ENCODE data around the gene DEK.
"Not testable (repeated sequence)": the region's sequence is repeated elsewhere in the genome, so short reads cannot be mapped to it uniquely, and the experiment has no call there.

DEK gene

DNA sequence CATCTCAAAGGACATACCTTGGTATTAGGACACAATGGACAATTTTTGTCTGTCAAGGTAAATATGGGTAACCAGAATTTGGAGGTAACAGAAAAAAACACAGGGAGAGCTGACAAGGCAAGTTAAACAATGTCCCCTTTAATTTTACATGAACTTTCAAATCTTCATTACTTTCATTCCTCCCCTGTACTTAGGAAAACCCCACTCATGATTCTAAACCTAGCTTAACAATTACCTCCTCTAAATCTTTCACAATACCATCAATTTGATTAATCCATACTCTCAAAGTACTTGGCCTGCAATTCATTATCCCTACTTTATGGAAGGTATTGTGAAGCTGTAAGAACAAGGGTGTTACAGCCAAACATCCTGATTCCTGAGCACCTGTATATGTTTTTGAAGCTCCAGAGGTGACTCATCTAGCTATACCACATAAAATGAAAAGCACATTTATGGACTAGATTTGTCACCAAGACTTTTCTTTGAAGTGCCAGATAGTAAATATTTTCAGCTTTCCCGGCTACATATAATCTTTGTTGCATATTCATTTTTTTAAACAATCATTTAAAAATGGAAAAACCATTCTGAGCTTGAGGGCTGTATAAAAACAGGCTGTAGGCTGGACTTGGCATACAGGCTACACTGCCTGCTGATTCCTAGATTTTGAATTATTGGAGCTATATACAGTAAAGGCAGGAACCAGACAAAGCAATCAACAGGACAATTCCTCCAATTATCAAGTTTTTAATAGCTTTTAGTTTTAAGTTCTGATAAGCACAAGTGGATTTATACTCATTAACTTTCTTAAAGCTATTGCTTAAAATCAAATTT, 22.9 kb downstream of the DEK start:
- Histone ChIP-seq H3K36me3 (ENCODE audit: control insufficient read depth in 5 of 5, insufficient read depth in 5 of 5, low read length in 5 of 5) (peaks cover 22 to 51% (median 33%) of the 10 kb centered on the region in 5 donors), H3K9ac (ENCODE audit: low read length in 5 of 5) (no peak overlapping the region), H3K9me3 (ENCODE audit: control insufficient read depth in 5 of 5, low read length in 5 of 5) (no peaks in the 10 kb centered on the region), H3K4me3 (ENCODE audit: low read depth in 1 of 5, low read length in 5 of 5) (no peak overlapping the region), H3K27me3 (ENCODE audit: control insufficient read depth in 5 of 5, insufficient read depth in 4 of 5, low read length in 5 of 5) (no peaks in the 10 kb centered on the region), H3K4me1 (ENCODE audit: control insufficient read depth in 5 of 5, insufficient read depth in 5 of 5, low read length in 5 of 5) (no peaks in the 10 kb centered on the region), H3K27ac (ENCODE audit: low read depth, low read length) (no peak overlapping the region)

DNA sequence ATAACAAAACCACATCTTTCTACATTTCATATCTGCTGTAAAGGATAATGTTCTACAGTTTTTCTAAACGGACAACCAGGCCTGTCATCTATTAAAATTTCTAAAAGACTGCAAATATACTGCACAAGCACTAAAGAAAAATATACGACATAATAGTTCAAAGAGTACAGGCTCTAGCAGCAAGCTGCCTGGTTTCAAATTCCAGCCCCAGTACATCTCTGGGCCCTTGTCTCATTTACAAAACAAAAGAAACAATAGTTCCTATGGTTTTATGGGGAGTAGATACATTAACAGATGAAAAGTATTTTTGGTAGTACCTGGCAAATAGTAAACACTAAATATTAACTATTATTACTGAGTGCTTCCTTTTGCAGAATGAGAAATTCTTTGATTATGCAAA, 24.1 kb downstream of the DEK start:
- H3K9me3 ChIP-seq (ENCODE audit: control insufficient read depth in 5 of 5, low read length in 5 of 5), result no peaks in the 10 kb centered on the region
- H3K36me3 ChIP-seq (ENCODE audit: control insufficient read depth in 5 of 5, insufficient read depth in 5 of 5, low read length in 5 of 5), result peaks cover 32 to 54% (median 38%) of the 10 kb centered on the region in 5 donors
- no peak overlapping the region for H3K27ac ChIP-seq (ENCODE audit: low read depth, low read length)
- no peak overlapping the region for H3K9ac ChIP-seq (ENCODE audit: low read length in 5 of 5)
- H3K27me3 ChIP-seq (ENCODE audit: control insufficient read depth in 5 of 5, insufficient read depth in 4 of 5, low read length in 5 of 5), result no peaks in the 10 kb centered on the region
- H3K4me1 ChIP-seq (ENCODE audit: control insufficient read depth in 5 of 5, insufficient read depth in 5 of 5, low read length in 5 of 5), result no peaks in the 10 kb centered on the region
- no peak overlapping the region for H3K4me3 ChIP-seq (ENCODE audit: low read depth in 1 of 5, low read length in 5 of 5)

DNA sequence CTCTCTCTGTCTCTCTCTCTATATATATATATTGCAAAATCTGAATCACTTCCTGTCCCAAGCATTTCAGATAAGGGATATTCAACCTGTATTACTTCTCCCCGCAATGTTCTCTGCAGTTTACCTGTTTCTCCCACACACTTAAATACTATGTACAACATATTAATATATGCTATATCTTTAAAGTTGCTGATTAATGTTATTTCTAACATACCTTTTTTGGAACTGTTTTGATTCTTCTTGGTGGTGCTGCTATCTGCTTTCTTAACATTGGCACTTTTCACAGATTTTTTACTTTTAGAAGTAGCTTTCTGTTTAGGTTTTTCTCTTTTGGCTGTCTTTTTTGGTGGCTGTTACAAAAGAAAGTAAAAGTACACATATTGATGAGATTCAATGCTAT, 27.2 kb downstream of the DEK start:
- Histone ChIP-seq H3K27ac (ENCODE audit: low read depth, low read length) (no peak overlapping the region), H3K9ac (ENCODE audit: low read length in 5 of 5) (no peak overlapping the region), H3K36me3 (ENCODE audit: control insufficient read depth in 5 of 5, insufficient read depth in 5 of 5, low read length in 5 of 5) (peaks cover 19 to 43% (median 31%) of the 10 kb centered on the region in 5 donors), H3K27me3 (ENCODE audit: control insufficient read depth in 5 of 5, insufficient read depth in 4 of 5, low read length in 5 of 5) (no peaks in the 10 kb centered on the region), H3K4me3 (ENCODE audit: low read depth in 1 of 5, low read length in 5 of 5) (no peak overlapping the region), H3K4me1 (ENCODE audit: control insufficient read depth in 5 of 5, insufficient read depth in 5 of 5, low read length in 5 of 5) (no peaks in the 10 kb centered on the region), H3K9me3 (ENCODE audit: control insufficient read depth in 5 of 5, low read length in 5 of 5) (peaks cover 0 to 5% (median 0%) of the 10 kb centered on the region in 5 donors)

DNA sequence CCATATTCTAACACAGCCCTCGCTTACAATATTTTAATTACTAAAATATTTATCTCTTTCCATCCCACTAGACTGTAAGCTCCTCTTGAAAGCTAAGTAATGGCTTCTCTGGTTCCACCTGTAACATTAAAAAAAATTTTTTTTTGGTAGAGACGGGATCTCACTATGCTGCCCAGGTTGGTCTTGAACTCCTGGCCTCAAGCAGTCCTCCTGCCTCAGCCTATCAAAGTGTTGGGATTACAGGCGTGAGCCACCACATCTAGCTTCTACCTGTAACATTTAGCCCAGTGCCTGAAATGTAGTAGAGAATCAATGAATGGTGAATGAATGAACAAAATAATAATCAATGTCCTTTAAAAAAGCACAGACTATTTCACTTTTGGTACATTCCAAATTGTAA, 28.8 kb downstream of the DEK start:
- Histone ChIP-seq H3K27me3 (ENCODE audit: control insufficient read depth in 5 of 5, insufficient read depth in 4 of 5, low read length in 5 of 5) (no peaks in the 10 kb centered on the region), H3K9me3 (ENCODE audit: control insufficient read depth in 5 of 5, low read length in 5 of 5) (peaks cover 0 to 5% (median 3%) of the 10 kb centered on the region in 5 donors), H3K36me3 (ENCODE audit: control insufficient read depth in 5 of 5, insufficient read depth in 5 of 5, low read length in 5 of 5) (peaks cover 19 to 37% (median 30%) of the 10 kb centered on the region in 5 donors), H3K4me3 (ENCODE audit: low read depth in 1 of 5, low read length in 5 of 5) (no peak overlapping the region), H3K27ac (ENCODE audit: low read depth, low read length) (no peak overlapping the region), H3K4me1 (ENCODE audit: control insufficient read depth in 5 of 5, insufficient read depth in 5 of 5, low read length in 5 of 5) (no peaks in the 10 kb centered on the region), H3K9ac (ENCODE audit: low read length in 5 of 5) (no peak overlapping the region)

DNA sequence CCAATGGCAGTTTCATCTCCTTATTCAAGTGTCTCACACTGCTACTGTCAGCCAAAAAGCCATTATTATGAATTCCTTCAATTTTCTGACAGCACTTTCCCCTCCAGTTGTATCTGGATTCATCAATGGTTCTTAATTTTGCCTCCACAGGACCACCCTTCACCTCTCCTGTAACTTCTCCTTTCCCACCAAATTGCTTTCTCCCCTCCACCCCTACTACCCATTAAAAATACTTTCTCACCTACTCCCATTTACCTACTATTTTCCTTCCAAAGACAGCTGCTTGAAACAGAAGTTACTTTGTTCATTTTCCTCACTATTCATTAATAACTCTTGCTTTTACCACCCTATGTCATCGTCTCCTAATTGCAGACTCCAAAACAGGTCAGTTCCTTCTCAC, 29.8 kb downstream of the DEK start:
- Histone ChIP-seq H3K9me3 (ENCODE audit: control insufficient read depth in 5 of 5, low read length in 5 of 5) (peaks cover 0 to 5% (median 3%) of the 10 kb centered on the region in 5 donors), H3K4me1 (ENCODE audit: control insufficient read depth in 5 of 5, insufficient read depth in 5 of 5, low read length in 5 of 5) (no peaks in the 10 kb centered on the region), H3K27me3 (ENCODE audit: control insufficient read depth in 5 of 5, insufficient read depth in 4 of 5, low read length in 5 of 5) (no peaks in the 10 kb centered on the region), H3K9ac (ENCODE audit: low read length in 5 of 5) (no peak overlapping the region), H3K36me3 (ENCODE audit: control insufficient read depth in 5 of 5, insufficient read depth in 5 of 5, low read length in 5 of 5) (peaks cover 19 to 37% (median 30%) of the 10 kb centered on the region in 5 donors), H3K4me3 (ENCODE audit: low read depth in 1 of 5, low read length in 5 of 5) (no peak overlapping the region), H3K27ac (ENCODE audit: low read depth, low read length) (no peak overlapping the region)

DNA sequence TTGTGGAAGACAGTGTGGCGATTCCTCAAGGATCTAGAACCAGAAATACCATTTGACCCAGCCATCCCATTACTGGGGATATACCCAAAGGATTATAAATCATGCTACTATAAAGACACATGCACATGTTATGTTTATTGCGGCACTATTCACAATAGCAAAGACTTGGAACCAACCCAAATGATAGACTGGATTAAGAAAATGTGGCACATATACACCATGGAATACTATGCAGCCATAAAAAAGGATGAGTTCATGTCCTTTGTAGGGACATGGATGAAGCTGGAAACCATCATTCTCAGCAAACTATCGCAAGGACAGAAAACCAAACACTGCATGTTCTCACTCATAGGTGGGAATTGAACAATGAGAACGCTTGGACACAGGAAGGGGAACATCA, 30.6 kb downstream of the DEK start:
- H3K9me3 ChIP-seq (ENCODE audit: control insufficient read depth in 5 of 5, low read length in 5 of 5); H3K9ac ChIP-seq (ENCODE audit: low read length in 5 of 5); H3K27me3 ChIP-seq (ENCODE audit: control insufficient read depth in 5 of 5, insufficient read depth in 4 of 5, low read length in 5 of 5); H3K4me3 ChIP-seq (ENCODE audit: low read depth in 1 of 5, low read length in 5 of 5); H3K27ac ChIP-seq (ENCODE audit: low read depth, low read length); H3K4me1 ChIP-seq (ENCODE audit: control insufficient read depth in 5 of 5, insufficient read depth in 5 of 5, low read length in 5 of 5): not testable (repeated sequence)
- peaks cover 20 to 39% (median 30%) of the 10 kb centered on the region in 5 donors for H3K36me3 ChIP-seq (ENCODE audit: control insufficient read depth in 5 of 5, insufficient read depth in 5 of 5, low read length in 5 of 5)

DNA sequence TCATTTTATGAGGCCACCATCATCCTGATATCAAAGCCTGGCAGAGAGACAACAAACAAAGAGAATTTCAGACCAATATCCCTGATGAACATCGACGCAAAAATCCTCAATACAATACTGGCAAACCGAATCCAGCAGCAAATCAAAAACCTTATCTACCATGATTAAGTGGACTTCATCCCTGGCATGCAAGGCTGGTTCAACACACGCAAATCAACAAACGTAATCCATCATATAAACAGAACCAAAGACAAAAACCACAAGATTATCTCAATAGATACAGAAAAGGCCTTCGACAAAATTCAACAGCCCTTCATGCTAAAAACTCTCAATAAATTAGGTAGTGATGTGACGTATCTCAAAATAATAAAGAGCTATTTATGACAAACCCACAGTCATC, 32.5 kb downstream of the DEK start:
- H3K27ac ChIP-seq (ENCODE audit: low read depth, low read length); H3K27me3 ChIP-seq (ENCODE audit: control insufficient read depth in 5 of 5, insufficient read depth in 4 of 5, low read length in 5 of 5); H3K4me1 ChIP-seq (ENCODE audit: control insufficient read depth in 5 of 5, insufficient read depth in 5 of 5, low read length in 5 of 5); H3K9ac ChIP-seq (ENCODE audit: low read length in 5 of 5); H3K4me3 ChIP-seq (ENCODE audit: low read depth in 1 of 5, low read length in 5 of 5): not testable (repeated sequence)
- peaks cover 0 to 12% (median 9%) of the 10 kb centered on the region in 5 donors for H3K9me3 ChIP-seq (ENCODE audit: control insufficient read depth in 5 of 5, low read length in 5 of 5)
- H3K36me3 ChIP-seq (ENCODE audit: control insufficient read depth in 5 of 5, insufficient read depth in 5 of 5, low read length in 5 of 5), result peaks cover 25 to 42% (median 31%) of the 10 kb centered on the region in 5 donors

DNA sequence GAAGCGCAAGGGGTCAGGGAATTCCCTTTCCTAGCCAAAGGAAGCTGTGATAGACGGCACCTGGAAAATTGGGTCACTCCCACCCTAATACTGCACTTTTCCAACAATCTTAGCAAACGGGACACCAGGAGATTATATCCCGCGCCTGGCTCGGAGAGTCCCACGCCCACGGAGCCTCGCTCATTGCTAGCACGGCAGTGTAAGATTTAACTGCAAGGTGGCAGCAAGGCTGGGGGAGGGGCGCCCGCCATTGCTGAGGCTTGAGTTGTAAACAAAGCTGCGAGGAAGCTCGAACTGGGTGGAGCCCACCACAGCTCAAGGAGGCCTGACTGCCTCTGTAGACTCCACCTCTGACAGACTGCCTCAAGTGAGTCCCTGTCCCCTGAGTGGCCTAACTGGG, 35.7 kb downstream of the DEK start:
- not testable (repeated sequence) for H3K4me1 ChIP-seq (ENCODE audit: control insufficient read depth in 5 of 5, insufficient read depth in 5 of 5, low read length in 5 of 5); H3K4me3 ChIP-seq (ENCODE audit: low read depth in 1 of 5, low read length in 5 of 5); H3K27ac ChIP-seq (ENCODE audit: low read depth, low read length); H3K27me3 ChIP-seq (ENCODE audit: control insufficient read depth in 5 of 5, insufficient read depth in 4 of 5, low read length in 5 of 5); H3K9ac ChIP-seq (ENCODE audit: low read length in 5 of 5)
- Histone ChIP-seq H3K36me3 (ENCODE audit: control insufficient read depth in 5 of 5, insufficient read depth in 5 of 5, low read length in 5 of 5) (peaks cover 22 to 38% (median 33%) of the 10 kb centered on the region in 5 donors), H3K9me3 (ENCODE audit: control insufficient read depth in 5 of 5, low read length in 5 of 5) (peaks cover 0 to 12% (median 9%) of the 10 kb centered on the region in 5 donors)

DNA sequence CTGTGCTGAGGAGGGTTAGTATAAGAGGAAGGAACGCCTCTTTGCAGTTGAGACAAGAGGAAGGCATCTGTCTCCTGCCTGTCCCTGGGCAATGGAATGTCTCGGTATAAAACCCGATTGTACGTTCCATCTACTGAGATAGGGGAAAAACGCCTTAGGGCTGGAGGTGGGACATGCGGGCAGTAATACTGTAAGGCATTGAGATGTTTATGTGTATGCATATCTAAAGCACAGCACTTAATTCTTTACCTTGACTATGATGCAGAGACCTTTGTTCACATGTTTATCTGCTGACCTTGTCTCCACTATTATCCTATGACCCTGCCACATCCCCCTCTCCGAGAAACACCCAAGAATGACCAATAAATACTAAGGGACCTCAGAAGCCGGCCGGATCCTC, 37.2 kb downstream of the DEK start:
- not testable (repeated sequence) for H3K9ac ChIP-seq (ENCODE audit: low read length in 5 of 5); H3K4me1 ChIP-seq (ENCODE audit: control insufficient read depth in 5 of 5, insufficient read depth in 5 of 5, low read length in 5 of 5); H3K27ac ChIP-seq (ENCODE audit: low read depth, low read length); H3K4me3 ChIP-seq (ENCODE audit: low read depth in 1 of 5, low read length in 5 of 5); H3K27me3 ChIP-seq (ENCODE audit: control insufficient read depth in 5 of 5, insufficient read depth in 4 of 5, low read length in 5 of 5)
- peaks cover 0 to 10% (median 7%) of the 10 kb centered on the region in 5 donors for H3K9me3 ChIP-seq (ENCODE audit: control insufficient read depth in 5 of 5, low read length in 5 of 5)
- H3K36me3 ChIP-seq (ENCODE audit: control insufficient read depth in 5 of 5, insufficient read depth in 5 of 5, low read length in 5 of 5), result peaks cover 28 to 44% (median 36%) of the 10 kb centered on the region in 5 donors

DNA sequence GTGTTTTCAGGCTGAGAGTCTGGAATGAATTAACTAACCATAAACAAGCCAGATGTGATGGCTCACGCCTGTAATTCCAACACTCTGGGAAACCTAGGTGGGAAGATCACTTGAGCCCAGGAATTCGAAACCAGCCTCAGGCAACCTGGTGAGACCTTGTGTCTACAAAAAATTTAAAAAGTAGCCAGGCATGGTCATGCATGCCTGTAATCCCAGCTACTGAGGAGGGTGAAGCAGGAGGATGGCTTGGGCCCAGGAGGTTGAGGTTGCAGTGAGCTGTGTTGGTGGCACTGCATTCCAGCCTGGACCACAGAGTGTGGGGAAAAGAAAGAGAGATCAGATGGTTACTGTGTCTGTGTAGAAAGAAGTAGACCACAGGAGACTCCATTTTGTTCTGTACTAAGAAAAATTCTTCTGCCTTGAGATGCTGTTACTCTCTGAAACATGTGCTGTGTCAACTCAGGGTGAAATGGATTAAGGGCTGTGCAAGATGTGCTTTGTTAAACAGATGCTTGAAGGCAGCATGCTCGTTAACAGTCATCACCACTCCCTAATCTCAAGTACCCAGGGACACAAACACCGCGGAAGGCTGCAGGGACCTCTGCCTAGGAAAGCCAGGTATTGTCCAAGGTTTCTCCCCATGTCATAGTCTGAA, 37.8 kb downstream of the DEK start:
- H3K36me3 ChIP-seq (ENCODE audit: control insufficient read depth in 5 of 5, insufficient read depth in 5 of 5, low read length in 5 of 5), result peaks cover 32 to 49% (median 40%) of the 10 kb centered on the region in 5 donors
- not testable (repeated sequence) for H3K9ac ChIP-seq (ENCODE audit: low read length in 5 of 5)

More for the DNA sequence above, 37.8 kb downstream of the DEK start:
- H3K4me1 ChIP-seq (ENCODE audit: control insufficient read depth in 5 of 5, insufficient read depth in 5 of 5, low read length in 5 of 5); H3K27me3 ChIP-seq (ENCODE audit: control insufficient read depth in 5 of 5, insufficient read depth in 4 of 5, low read length in 5 of 5); H3K27ac ChIP-seq (ENCODE audit: low read depth, low read length); H3K9me3 ChIP-seq (ENCODE audit: control insufficient read depth in 5 of 5, low read length in 5 of 5); H3K4me3 ChIP-seq (ENCODE audit: low read depth in 1 of 5, low read length in 5 of 5): not testable (repeated sequence)

Data from subcutaneous abdominal adipose tissue (tissue), 5 donors.